ENCODE data around the gene CCNB3. TPM values are rescaled to one million over a fixed set of nuclear protein-coding genes. Genes with fewer than 3 reads are reported as not detected.

The CCNB3 gene
- total and polyA plus RNA-seq, 9 of the 15 experiments (the other 6 are each of a cell fraction or from before 2014, with no cell fraction given), result 0.05 to 0.25 (median 0.08) TPM; not detected in 3

DNA sequence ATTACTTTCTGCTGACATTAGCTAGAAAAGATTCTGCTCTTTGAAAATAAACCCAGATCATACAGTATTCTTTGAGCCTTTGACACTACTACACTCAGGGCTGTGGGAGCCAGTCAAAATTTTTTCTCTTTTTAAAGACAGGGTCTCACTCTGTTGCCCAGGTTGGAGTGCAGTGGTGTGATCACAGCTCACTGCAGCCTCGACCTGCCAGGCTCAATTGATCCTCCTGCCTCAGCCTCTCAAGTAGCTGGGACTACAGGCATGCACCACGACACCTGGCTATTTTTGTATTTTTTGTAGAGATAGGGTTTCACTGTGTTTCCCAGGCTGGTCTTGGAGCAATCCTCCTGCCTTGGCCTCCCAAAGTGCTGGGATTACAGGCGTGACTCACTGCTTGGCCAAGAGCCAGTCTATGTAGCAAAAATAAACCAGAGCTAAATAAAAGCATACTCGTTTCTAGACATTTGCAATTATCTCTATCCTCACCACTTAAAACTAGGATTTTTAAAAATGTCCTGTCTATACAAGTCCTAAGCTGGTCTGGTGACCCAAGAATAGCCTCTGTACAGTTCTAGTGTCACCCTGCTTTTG is 46.9 kb upstream of the CCNB3 start:
- ATAC-seq (no peak), FAIRE-seq (no peak), DNase-seq (ENCODE audit: extremely low read depth in 1 of 4, low spot score in 3 of 4) (no peak)
- Histone ChIP-seq H3K9me1 (ENCODE audit: control insufficient read depth, insufficient read depth, low read length) (no peaks in the 10 kb centered on the region), H3K9ac (ENCODE audit: insufficient read depth in 1 of 2, low read depth in 2 of 2, low read length in 2 of 2) (no peak overlapping the region), H3K4me2 (ENCODE audit: insufficient read depth, low read length) (no peak overlapping the region), H3K36me3 (ENCODE audit: control insufficient read depth, insufficient read depth, low read length) (no peaks in the 10 kb centered on the region), H2AFZ (ENCODE audit: low read depth, low read length) (no peak overlapping the region), H3K4me1 (replicated peaks in 1 of 2; ENCODE audit: control insufficient read depth in 2 of 2, insufficient read depth in 2 of 2, low read length in 2 of 2) (peaks cover 0 to 3% of the 10 kb centered on the region in 2 experiments; a peak in 2 of 5 replicates), H3K79me2 (ENCODE audit: control insufficient read depth, insufficient read depth, low read length) (no peaks in the 10 kb centered on the region), H3K27me3 (ENCODE audit: control insufficient read depth in 2 of 2, insufficient read depth in 2 of 2, low read length in 2 of 2) (no peaks in the 10 kb centered on the region), H3K27ac (ENCODE audit: extremely low read depth, low read depth, low read length) (no peak overlapping the region), H4K20me1 (replicated peaks; ENCODE audit: control insufficient read depth, insufficient read depth, low read length) (no peaks in the 10 kb centered on the region), H3K9me3 (replicated peaks; ENCODE audit: control insufficient read depth, insufficient read depth, low read depth, low read length) (no peaks in the 10 kb centered on the region), H3K4me3 (no peak overlapping the region)
- ChIA-PET POLR2A (interaction anchor here (0.6 to 0.9 kb wide), 2 partner anchors 14 to 26 kb away, joined by 3 to 4 read pairs; no protein-coding TSS in a partner anchor), CTCF (ENCODE audit: low intra/inter-chr PET ratio) (no interaction called here)
- in situ Hi-C loops (cut with MboI), result no loop called here
- 5% methylated on average over 4 of the region's 4 CpGs for WGBS (ENCODE audit: insufficient coverage, low coverage, missing lambda C conversion rate)
- intact Hi-C loops (cut with micrococcal nuclease), result no loop called here
- no TSS peak for BruUV-seq (replicated peaks)
- TF ChIP-seq ZNF24 (IDR thresholded peaks at IDR 0.05) (no peak), ZNF830 (CRISPR knock-in tag; IDR thresholded peaks at IDR 0.05) (no peak), NR2C1 (IDR thresholded peaks at IDR 0.05) (no peak), NR2C1 (tag; IDR thresholded peaks at IDR 0.05) (no peak), ZNF140 (CRISPR knock-in tag; IDR thresholded peaks at IDR 0.05) (no peak), NFRKB (IDR thresholded peaks at IDR 0.05; ENCODE audit: low read depth) (no peak), HSF4 (CRISPR knock-in tag; IDR thresholded peaks at IDR 0.05; ENCODE audit: borderline replicate concordance) (no peak), FOSL1 (tag; conservative IDR thresholded peaks at IDR 0.05) (0 out of 2 replicates have a peak, but pooled peaks have one; percentile 15), PCBP2 (IDR thresholded peaks at IDR 0.05; ENCODE audit: low read depth, low read length, poor library complexity, severe bottlenecking) (no peak), ZNF174 (CRISPR knock-in tag; IDR thresholded peaks at IDR 0.05) (no peak)
- TF ChIP-seq, protein P1, sequence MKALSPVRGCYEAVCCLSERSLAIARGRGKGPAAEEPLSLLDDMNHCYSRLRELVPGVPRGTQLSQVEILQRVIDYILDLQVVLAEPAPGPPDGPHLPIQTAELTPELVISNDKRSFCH (CRISPR knock-in tag; IDR thresholded peaks at IDR 0.05), result no peak
- TF ChIP-seq, protein P1 (tag; IDR thresholded peaks at IDR 0.05), result no peak
- TF ChIP-seq, protein P2, sequence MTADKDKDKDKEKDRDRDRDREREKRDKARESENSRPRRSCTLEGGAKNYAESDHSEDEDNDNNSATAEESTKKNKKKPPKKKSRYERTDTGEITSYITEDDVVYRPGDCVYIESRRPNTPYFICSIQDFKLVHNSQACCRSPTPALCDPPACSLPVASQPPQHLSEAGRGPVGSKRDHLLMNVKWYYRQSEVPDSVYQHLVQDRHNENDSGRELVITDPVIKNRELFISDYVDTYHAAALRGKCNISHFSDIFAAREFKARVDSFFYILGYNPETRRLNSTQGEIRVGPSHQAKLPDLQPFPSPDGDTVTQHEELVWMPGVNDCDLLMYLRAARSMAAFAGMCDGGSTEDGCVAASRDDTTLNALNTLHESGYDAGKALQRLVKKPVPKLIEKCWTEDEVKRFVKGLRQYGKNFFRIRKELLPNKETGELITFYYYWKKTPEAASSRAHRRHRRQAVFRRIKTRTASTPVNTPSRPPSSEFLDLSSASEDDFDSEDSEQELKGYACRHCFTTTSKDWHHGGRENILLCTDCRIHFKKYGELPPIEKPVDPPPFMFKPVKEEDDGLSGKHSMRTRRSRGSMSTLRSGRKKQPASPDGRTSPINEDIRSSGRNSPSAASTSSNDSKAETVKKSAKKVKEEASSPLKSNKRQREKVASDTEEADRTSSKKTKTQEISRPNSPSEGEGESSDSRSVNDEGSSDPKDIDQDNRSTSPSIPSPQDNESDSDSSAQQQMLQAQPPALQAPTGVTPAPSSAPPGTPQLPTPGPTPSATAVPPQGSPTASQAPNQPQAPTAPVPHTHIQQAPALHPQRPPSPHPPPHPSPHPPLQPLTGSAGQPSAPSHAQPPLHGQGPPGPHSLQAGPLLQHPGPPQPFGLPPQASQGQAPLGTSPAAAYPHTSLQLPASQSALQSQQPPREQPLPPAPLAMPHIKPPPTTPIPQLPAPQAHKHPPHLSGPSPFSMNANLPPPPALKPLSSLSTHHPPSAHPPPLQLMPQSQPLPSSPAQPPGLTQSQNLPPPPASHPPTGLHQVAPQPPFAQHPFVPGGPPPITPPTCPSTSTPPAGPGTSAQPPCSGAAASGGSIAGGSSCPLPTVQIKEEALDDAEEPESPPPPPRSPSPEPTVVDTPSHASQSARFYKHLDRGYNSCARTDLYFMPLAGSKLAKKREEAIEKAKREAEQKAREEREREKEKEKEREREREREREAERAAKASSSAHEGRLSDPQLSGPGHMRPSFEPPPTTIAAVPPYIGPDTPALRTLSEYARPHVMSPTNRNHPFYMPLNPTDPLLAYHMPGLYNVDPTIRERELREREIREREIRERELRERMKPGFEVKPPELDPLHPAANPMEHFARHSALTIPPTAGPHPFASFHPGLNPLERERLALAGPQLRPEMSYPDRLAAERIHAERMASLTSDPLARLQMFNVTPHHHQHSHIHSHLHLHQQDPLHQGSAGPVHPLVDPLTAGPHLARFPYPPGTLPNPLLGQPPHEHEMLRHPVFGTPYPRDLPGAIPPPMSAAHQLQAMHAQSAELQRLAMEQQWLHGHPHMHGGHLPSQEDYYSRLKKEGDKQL (CRISPR knock-in tag; IDR thresholded peaks at IDR 0.05; ENCODE audit: borderline replicate concordance), result no peak
- TF ChIP-seq, protein P3, sequence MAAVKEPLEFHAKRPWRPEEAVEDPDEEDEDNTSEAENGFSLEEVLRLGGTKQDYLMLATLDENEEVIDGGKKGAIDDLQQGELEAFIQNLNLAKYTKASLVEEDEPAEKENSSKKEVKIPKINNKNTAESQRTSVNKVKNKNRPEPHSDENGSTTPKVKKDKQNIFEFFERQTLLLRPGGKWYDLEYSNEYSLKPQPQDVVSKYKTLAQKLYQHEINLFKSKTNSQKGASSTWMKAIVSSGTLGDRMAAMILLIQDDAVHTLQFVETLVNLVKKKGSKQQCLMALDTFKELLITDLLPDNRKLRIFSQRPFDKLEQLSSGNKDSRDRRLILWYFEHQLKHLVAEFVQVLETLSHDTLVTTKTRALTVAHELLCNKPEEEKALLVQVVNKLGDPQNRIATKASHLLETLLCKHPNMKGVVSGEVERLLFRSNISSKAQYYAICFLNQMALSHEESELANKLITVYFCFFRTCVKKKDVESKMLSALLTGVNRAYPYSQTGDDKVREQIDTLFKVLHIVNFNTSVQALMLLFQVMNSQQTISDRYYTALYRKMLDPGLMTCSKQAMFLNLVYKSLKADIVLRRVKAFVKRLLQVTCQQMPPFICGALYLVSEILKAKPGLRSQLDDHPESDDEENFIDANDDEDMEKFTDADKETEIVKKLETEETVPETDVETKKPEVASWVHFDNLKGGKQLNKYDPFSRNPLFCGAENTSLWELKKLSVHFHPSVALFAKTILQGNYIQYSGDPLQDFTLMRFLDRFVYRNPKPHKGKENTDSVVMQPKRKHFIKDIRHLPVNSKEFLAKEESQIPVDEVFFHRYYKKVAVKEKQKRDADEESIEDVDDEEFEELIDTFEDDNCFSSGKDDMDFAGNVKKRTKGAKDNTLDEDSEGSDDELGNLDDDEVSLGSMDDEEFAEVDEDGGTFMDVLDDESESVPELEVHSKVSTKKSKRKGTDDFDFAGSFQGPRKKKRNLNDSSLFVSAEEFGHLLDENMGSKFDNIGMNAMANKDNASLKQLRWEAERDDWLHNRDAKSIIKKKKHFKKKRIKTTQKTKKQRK (IDR thresholded peaks at IDR 0.05; ENCODE audit: borderline replicate concordance, low read depth, low read length), result no peak

All from K562 (cell line).